ENCODE results near the gene FAM193B. TPM values are rescaled to one million over a fixed set of nuclear protein-coding genes. Genes with fewer than 3 reads are reported as not detected.

FAM193B gene
- total and polyA plus RNA-seq, 4 donors, result 14.3 to 31.8 (median 15.8) TPM

DNA sequence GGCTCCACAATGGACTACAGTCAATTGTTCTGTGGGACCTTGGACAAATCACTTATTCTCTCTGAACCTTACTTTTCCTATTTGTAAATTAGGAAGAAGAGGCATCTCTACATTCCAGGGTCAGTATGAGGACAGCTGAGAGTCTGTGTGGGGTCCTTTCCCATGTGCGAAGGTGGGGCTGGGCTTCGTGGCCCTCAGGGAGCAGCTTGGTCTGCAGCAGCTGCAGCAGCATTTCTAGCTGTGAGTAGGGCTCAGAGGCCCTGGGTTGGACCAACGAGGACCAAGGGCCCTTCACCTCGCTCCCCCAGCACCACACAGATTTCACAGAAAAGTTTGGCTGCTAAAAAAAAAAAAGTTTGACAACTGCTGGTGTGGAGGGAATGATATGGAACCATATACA is 28.2 kb downstream of the FAM193B start:
- 96% methylated on average over 4 of the region's 4 CpGs for WGBS
- no peak overlapping the region for H3K27ac ChIP-seq (ENCODE audit: low read depth in 1 of 2, low read length in 2 of 2)
- no peaks in the 10 kb centered on the region for H3K27me3 ChIP-seq (ENCODE audit: control insufficient read depth in 4 of 4, insufficient read depth in 4 of 4, low read length in 3 of 4)
- no peak for DNase-seq (ENCODE audit: low spot score)
- H3K4me1 ChIP-seq (ENCODE audit: control insufficient read depth in 4 of 4, insufficient read depth in 4 of 4, low read length in 3 of 4), result no peaks in the 10 kb centered on the region
- H3K4me3 ChIP-seq (ENCODE audit: low read depth in 1 of 3, low read length in 3 of 3), result no peak overlapping the region
- H3K36me3 ChIP-seq (ENCODE audit: control insufficient read depth in 4 of 4, insufficient read depth in 3 of 4, low read depth in 1 of 4, low read length in 3 of 4), result peaks cover 12 to 84% (median 45%) of the 10 kb centered on the region in 4 donors
- no peaks in the 10 kb centered on the region for H3K9me3 ChIP-seq (ENCODE audit: control insufficient read depth in 4 of 4, low read length in 3 of 4)
- H3K9ac ChIP-seq (ENCODE audit: low read depth in 1 of 2, low read length in 2 of 2), result no peak overlapping the region
- TF ChIP-seq EGR1 (IDR thresholded peaks at IDR 0.05; ENCODE audit: low read depth in 2 of 2) (no peak), NR2F2 (IDR thresholded peaks at IDR 0.05) (no peak), YY1 (IDR thresholded peaks at IDR 0.05) (no peak), HNF4A (conservative IDR thresholded peaks at IDR 0.05) (no peak), JUND (IDR thresholded peaks at IDR 0.05) (no peak), HNF4G (IDR thresholded peaks at IDR 0.05) (no peak), GABPA (IDR thresholded peaks at IDR 0.05 in 1 of 2, conservative IDR thresholded peaks at IDR 0.05 in 1 of 2) (no peak), RAD21 (IDR thresholded peaks at IDR 0.05) (no peak), SP1 (IDR thresholded peaks at IDR 0.05) (no peak)
- TF ChIP-seq, protein P1, sequence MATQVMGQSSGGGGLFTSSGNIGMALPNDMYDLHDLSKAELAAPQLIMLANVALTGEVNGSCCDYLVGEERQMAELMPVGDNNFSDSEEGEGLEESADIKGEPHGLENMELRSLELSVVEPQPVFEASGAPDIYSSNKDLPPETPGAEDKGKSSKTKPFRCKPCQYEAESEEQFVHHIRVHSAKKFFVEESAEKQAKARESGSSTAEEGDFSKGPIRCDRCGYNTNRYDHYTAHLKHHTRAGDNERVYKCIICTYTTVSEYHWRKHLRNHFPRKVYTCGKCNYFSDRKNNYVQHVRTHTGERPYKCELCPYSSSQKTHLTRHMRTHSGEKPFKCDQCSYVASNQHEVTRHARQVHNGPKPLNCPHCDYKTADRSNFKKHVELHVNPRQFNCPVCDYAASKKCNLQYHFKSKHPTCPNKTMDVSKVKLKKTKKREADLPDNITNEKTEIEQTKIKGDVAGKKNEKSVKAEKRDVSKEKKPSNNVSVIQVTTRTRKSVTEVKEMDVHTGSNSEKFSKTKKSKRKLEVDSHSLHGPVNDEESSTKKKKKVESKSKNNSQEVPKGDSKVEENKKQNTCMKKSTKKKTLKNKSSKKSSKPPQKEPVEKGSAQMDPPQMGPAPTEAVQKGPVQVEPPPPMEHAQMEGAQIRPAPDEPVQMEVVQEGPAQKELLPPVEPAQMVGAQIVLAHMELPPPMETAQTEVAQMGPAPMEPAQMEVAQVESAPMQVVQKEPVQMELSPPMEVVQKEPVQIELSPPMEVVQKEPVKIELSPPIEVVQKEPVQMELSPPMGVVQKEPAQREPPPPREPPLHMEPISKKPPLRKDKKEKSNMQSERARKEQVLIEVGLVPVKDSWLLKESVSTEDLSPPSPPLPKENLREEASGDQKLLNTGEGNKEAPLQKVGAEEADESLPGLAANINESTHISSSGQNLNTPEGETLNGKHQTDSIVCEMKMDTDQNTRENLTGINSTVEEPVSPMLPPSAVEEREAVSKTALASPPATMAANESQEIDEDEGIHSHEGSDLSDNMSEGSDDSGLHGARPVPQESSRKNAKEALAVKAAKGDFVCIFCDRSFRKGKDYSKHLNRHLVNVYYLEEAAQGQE (IDR thresholded peaks at IDR 0.05), result no peak
- TF ChIP-seq, protein P2, sequence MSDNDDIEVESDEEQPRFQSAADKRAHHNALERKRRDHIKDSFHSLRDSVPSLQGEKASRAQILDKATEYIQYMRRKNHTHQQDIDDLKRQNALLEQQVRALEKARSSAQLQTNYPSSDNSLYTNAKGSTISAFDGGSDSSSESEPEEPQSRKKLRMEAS (IDR thresholded peaks at IDR 0.05), result no peak

DNA sequence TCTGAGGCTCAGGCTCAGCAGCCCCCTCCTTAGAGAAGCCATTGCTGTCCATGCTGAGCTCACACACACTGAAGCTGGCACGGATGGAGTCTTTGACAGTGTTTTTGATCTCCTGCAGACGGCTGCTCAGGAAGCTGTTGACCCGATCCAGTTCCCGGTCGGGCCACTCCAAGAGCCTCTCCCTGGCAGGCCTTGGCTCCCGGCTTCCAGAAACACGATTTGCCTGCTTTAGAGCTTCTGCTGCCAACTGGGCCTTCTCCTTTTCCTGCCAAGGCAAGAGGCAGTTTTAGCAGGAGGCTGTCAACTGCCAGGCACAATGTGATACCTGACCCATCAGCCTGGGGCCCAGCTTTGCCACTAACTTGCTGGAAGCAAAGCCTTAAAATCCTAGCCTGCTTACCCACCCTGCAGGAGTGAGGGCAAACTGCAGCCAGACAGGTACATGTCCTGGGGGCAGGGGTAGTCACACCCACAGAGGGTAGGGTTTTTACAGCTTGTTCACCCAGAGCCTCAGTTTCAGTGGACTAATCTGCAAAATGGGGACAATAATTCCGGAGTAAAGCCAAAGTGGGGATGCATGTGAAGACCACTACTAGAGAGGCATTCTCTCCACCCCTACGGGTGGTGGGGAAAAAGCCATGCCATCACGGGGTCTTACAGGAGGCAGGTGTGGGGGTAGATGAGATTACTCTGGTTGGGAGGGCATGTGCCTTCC is 29.3 kb downstream of the FAM193B start:
- DNase-seq (ENCODE audit: low spot score), result no peak
- WGBS, result 91% methylated on average over 10 of the region's 10 CpGs

More for the DNA sequence above, 29.3 kb downstream of the FAM193B start:
- Histone ChIP-seq H3K4me1 (ENCODE audit: control insufficient read depth in 4 of 4, insufficient read depth in 4 of 4, low read length in 3 of 4) (no peaks in the 10 kb centered on the region), H3K36me3 (ENCODE audit: control insufficient read depth in 4 of 4, insufficient read depth in 3 of 4, low read depth in 1 of 4, low read length in 3 of 4) (peaks cover 12 to 84% (median 44%) of the 10 kb centered on the region in 4 donors), H3K27ac (ENCODE audit: low read depth in 1 of 2, low read length in 2 of 2) (no peak overlapping the region), H3K4me3 (ENCODE audit: low read depth in 1 of 3, low read length in 3 of 3) (no peak overlapping the region), H3K9ac (ENCODE audit: low read depth in 1 of 2, low read length in 2 of 2) (no peak overlapping the region), H3K27me3 (ENCODE audit: control insufficient read depth in 4 of 4, insufficient read depth in 4 of 4, low read length in 3 of 4) (no peaks in the 10 kb centered on the region), H3K9me3 (ENCODE audit: control insufficient read depth in 4 of 4, low read length in 3 of 4) (no peaks in the 10 kb centered on the region)
- TF ChIP-seq RAD21 (IDR thresholded peaks at IDR 0.05), result no peak
- TF ChIP-seq, protein P3, sequence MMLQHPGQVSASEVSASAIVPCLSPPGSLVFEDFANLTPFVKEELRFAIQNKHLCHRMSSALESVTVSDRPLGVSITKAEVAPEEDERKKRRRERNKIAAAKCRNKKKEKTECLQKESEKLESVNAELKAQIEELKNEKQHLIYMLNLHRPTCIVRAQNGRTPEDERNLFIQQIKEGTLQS (IDR thresholded peaks at IDR 0.05), result no peak
- TF ChIP-seq, protein P4, sequence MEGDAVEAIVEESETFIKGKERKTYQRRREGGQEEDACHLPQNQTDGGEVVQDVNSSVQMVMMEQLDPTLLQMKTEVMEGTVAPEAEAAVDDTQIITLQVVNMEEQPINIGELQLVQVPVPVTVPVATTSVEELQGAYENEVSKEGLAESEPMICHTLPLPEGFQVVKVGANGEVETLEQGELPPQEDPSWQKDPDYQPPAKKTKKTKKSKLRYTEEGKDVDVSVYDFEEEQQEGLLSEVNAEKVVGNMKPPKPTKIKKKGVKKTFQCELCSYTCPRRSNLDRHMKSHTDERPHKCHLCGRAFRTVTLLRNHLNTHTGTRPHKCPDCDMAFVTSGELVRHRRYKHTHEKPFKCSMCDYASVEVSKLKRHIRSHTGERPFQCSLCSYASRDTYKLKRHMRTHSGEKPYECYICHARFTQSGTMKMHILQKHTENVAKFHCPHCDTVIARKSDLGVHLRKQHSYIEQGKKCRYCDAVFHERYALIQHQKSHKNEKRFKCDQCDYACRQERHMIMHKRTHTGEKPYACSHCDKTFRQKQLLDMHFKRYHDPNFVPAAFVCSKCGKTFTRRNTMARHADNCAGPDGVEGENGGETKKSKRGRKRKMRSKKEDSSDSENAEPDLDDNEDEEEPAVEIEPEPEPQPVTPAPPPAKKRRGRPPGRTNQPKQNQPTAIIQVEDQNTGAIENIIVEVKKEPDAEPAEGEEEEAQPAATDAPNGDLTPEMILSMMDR (IDR thresholded peaks at IDR 0.05; ENCODE audit: low read depth, low read length, missing input control), result no peak
- TF ChIP-seq, protein P5, sequence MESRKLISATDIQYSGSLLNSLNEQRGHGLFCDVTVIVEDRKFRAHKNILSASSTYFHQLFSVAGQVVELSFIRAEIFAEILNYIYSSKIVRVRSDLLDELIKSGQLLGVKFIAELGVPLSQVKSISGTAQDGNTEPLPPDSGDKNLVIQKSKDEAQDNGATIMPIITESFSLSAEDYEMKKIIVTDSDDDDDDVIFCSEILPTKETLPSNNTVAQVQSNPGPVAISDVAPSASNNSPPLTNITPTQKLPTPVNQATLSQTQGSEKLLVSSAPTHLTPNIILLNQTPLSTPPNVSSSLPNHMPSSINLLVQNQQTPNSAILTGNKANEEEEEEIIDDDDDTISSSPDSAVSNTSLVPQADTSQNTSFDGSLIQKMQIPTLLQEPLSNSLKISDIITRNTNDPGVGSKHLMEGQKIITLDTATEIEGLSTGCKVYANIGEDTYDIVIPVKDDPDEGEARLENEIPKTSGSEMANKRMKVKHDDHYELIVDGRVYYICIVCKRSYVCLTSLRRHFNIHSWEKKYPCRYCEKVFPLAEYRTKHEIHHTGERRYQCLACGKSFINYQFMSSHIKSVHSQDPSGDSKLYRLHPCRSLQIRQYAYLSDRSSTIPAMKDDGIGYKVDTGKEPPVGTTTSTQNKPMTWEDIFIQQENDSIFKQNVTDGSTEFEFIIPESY (IDR thresholded peaks at IDR 0.05), result no peak
- TF ChIP-seq RXRA (IDR thresholded peaks at IDR 0.05), result no peak
- TF ChIP-seq JUND (IDR thresholded peaks at IDR 0.05), result no peak
- no peak for TF ChIP-seq TAF1 (conservative IDR thresholded peaks at IDR 0.05)
- TF ChIP-seq, protein P2 (IDR thresholded peaks at IDR 0.05), result no peak
- no peak for TF ChIP-seq FOXA2 (IDR thresholded peaks at IDR 0.05)
